K562 (cell line): Measurements from ENCODE around the gene HOXA13. TPM values are rescaled to one million over a fixed set of nuclear protein-coding genes. Genes with fewer than 3 reads are reported as not detected.

Source experiments
- ATAC-seq: fragments of 200-7000 bp; cut with Tn5 transposase; 3 replicates; pipeline ENCODE4 v1.9.1; 2020; ENCODE audit warnings: moderate library complexity
- BruUV-seq: library from RNA; stranded (reverse); fragments of 400-500 nt; replicated peaks from 2 replicates; lab custom pipeline; 2021; lab: Mats Ljungman, UMichigan
- CTCF ChIA-PET: fragments of 300-600 bp; formaldehyde crosslinking; extraction: SDS; loops from one replicate; lab custom pipeline; 2021; ENCODE audit warnings: low intra/inter-chr PET ratio; lab: Yijun Ruan, JAX
- POLR2A ChIA-PET: fragments of 300-600, 350-650 bp; sonication (Branson Sonifier 250); formaldehyde crosslinking; extraction: SDS; loops from one replicate; lab custom pipeline; 2021; ENCODE audit warnings: antibody characterized with exemption, inconsistent platforms; lab: Yijun Ruan, JAX
- DNase-seq, 4 experiments: peaks; one replicate each; pipeline versions ENCODE4 v3.0.0 to v3.0.0-alpha.2; 2011 to 2018; ENCODE audit warnings: low spot score in 3 of 4, mixed read lengths in 3 of 4; ENCODE audit errors: extremely low read depth in 1 of 4
- FAIRE-seq: peaks from 2 replicates; lab custom pipeline; 2011; peaks lifted over from hg19 to GRCh38; lab: Jason Lieb, UNC
- H2AFZ ChIP-seq: 2 replicates; pipeline ENCODE4 v1.6.0; 2011; ENCODE audit warnings: low read depth, low read length, control low read depth, inconsistent platforms
- H3K27ac ChIP-seq: fragments of 200-600 bp; 3 replicates; pipeline ENCODE4 v1.8.0; 2011; ENCODE audit warnings: low read depth, mild to moderate bottlenecking, control low read depth, inconsistent platforms, low read length, moderate library complexity, mixed read lengths; ENCODE audit errors: extremely low read depth
- H3K27me3 ChIP-seq, 2 experiments: fragments of 300-600 bp in 1 of 2; 2 replicates in 1 of 2; 3 replicates in 1 of 2; pipeline versions ENCODE4 v1.6.0 to v1.8.0; 2011; ENCODE audit warnings: inconsistent platforms in 2 of 2, low read length in 2 of 2, mild to moderate bottlenecking in 1 of 2, mixed read lengths in 1 of 2, moderate library complexity in 1 of 2; ENCODE audit not compliant: control insufficient read depth in 2 of 2, insufficient read depth in 2 of 2
- H3K36me3 ChIP-seq: fragments of 300-600 bp; 3 replicates; pipeline ENCODE4 v1.8.0; 2011; ENCODE audit warnings: mild to moderate bottlenecking, low read length, inconsistent platforms; ENCODE audit not compliant: control insufficient read depth, insufficient read depth
- H3K4me1 ChIP-seq, 2 experiments: fragments of 200-600 bp in 1 of 2; replicated peaks in 1 of 2; 2 replicates in 1 of 2; 3 replicates in 1 of 2; pipeline versions ENCODE4 v1.5.1 to v1.8.0; 2011; ENCODE audit warnings: inconsistent platforms in 2 of 2, low read length in 2 of 2, mild to moderate bottlenecking in 1 of 2, mixed read lengths in 1 of 2, moderate library complexity in 1 of 2; ENCODE audit not compliant: control insufficient read depth in 2 of 2, insufficient read depth in 2 of 2
- H3K4me2 ChIP-seq: 2 replicates; pipeline ENCODE4 v1.6.1; 2011; ENCODE audit warnings: low read length, control low read depth, inconsistent platforms, mixed read lengths; ENCODE audit not compliant: insufficient read depth
- H3K4me3 ChIP-seq: fragments of 200-600 bp; sonication (generic), shearing (Covaris generic); 2 replicates; pipeline ENCODE4 v1.5.1; 2016; ENCODE audit warnings: control low read depth, inconsistent platforms
- H3K79me2 ChIP-seq: fragments of 200-600 bp; 3 replicates; pipeline ENCODE4 v1.8.0; 2011; ENCODE audit warnings: low read length, inconsistent platforms; ENCODE audit not compliant: control insufficient read depth, insufficient read depth
- H3K9ac ChIP-seq, 2 experiments: 2 replicates each; pipeline versions ENCODE4 v1.6.0 to v1.6.1; 2011; ENCODE audit warnings: low read depth in 2 of 2, low read length in 2 of 2, control low read depth in 1 of 2, inconsistent platforms in 1 of 2, mild to moderate bottlenecking in 1 of 2, mixed read lengths in 1 of 2; ENCODE audit not compliant: insufficient read depth in 1 of 2
- H3K9me1 ChIP-seq: one replicate; pipeline ENCODE4 v1.6.0; 2011; ENCODE audit warnings: inconsistent platforms, mild to moderate bottlenecking, low read length, moderate library complexity; ENCODE audit not compliant: control insufficient read depth, insufficient read depth
- H3K9me3 ChIP-seq: replicated peaks from 2 replicates; pipeline ENCODE4 v1.5.1; 2011; ENCODE audit warnings: low read depth, low read length, inconsistent platforms; ENCODE audit not compliant: control insufficient read depth, insufficient read depth
- H4K20me1 ChIP-seq: replicated peaks from 2 replicates; pipeline ENCODE4 v1.6.1; 2011; ENCODE audit warnings: low read length, inconsistent platforms, mixed read lengths; ENCODE audit not compliant: control insufficient read depth, insufficient read depth
- CBX1 ChIP-seq: sonication (generic); IDR thresholded peaks from 2 replicates; pipeline ENCODE4 v1.6.1; 2016; ENCODE audit warnings: antibody characterized with exemption, low read depth, mild to moderate bottlenecking
- CBX5 ChIP-seq: IDR thresholded peaks from 2 replicates; pipeline ENCODE4 v1.6.1; 2014; ENCODE audit warnings: low read depth, borderline replicate concordance
- CEBPB ChIP-seq: fragments of 450-650 bp; IDR thresholded peaks from 2 replicates; pipeline ENCODE4 v1.6.1; 2016; ENCODE audit warnings: missing genetic modification characterization, missing compliant biosample characterization
- CREB1 ChIP-seq, 2 experiments: sonication (generic) in 1 of 2; formaldehyde crosslinking in 1 of 2; IDR thresholded peaks; 2 replicates each; pipeline versions ENCODE4 v1.6.1 to v1.8.0; 2012 to 2022; ENCODE audit warnings: inconsistent platforms in 1 of 2, mild to moderate bottlenecking in 1 of 2, missing genetic modification reagents in 1 of 2, moderate library complexity in 1 of 2
- FUS ChIP-seq: fragments of 200-400 bp; formaldehyde crosslinking; optimal IDR thresholded peaks from 2 replicates; pipeline ENCODE3; 2017; ENCODE audit warnings: low read depth, low read length
- HNRNPK ChIP-seq: fragments of 200-400 bp; formaldehyde crosslinking; IDR thresholded peaks from one replicate; pipeline ENCODE4 v1.6.1; 2018; ENCODE audit warnings: mild to moderate bottlenecking, low read depth, low read length; ENCODE audit not compliant: poor library complexity, severe bottlenecking
- HOMEZ ChIP-seq: fragments of 250-450 bp; sonication (Bioruptor Pico); IDR thresholded peaks from 2 replicates; pipeline ENCODE4 v1.4.0; 2020; ENCODE audit warnings: mild to moderate bottlenecking, moderate library complexity
- POLR3A ChIP-seq: IDR thresholded peaks from 2 replicates; pipeline ENCODE4 v1.6.1; 2011; ENCODE audit warnings: borderline replicate concordance, mild to moderate bottlenecking, moderate library complexity; ENCODE audit not compliant: insufficient read length, insufficient read depth; ENCODE audit errors: extremely low read depth
- RBM22 ChIP-seq: fragments of 200-400 bp; formaldehyde crosslinking; IDR thresholded peaks from 2 replicates; pipeline ENCODE4 v1.6.1; 2018; ENCODE audit warnings: low read length, low read depth; ENCODE audit not compliant: poor library complexity, severe bottlenecking
- ZMIZ1 ChIP-seq, 2 experiments: fragments of 150-350 bp in 1 of 2; IDR thresholded peaks; 2 replicates each; pipeline ENCODE4 v1.6.1; 2012 to 2016; ENCODE audit warnings: low read depth in 2 of 2, low read length in 2 of 2, mild to moderate bottlenecking in 1 of 2, moderate library complexity in 1 of 2
- ZNF184 ChIP-seq: sonication (generic); formaldehyde crosslinking; IDR thresholded peaks from 2 replicates; pipeline ENCODE4 v1.5.0; 2020; ENCODE audit warnings: missing genetic modification reagents
- ZNF253 ChIP-seq: fragments of 250-450 bp; sonication (Bioruptor Pico); conservative IDR thresholded peaks from 2 replicates; pipeline ENCODE4 v1.6.1; 2021; ENCODE audit warnings: mild to moderate bottlenecking
- ZNF57 ChIP-seq: fragments of 450-650 bp; formaldehyde crosslinking; IDR thresholded peaks from 2 replicates; pipeline ENCODE4 v1.4.0; 2020; ENCODE audit warnings: mild to moderate bottlenecking, moderate library complexity
- WGBS: fragments of 100-300 bp; shearing (Covaris generic); methylation state at CpG from one replicate; pipeline ENCODE4 v1.1.6; 2016; ENCODE audit warnings: low coverage, mixed read lengths; ENCODE audit not compliant: insufficient coverage; ENCODE audit errors: missing lambda C conversion rate; 5-methylcytosine and 5-hydroxymethylcytosine counted together
- in situ Hi-C: fragments of 300-500 bp; cut with MboI; formaldehyde crosslinking; loops from 4 replicates; pipeline ENCODE4 v1.15.0; 2018; ENCODE audit warnings: inconsistent platforms, mixed read lengths
- intact Hi-C: fragments of 100-400 bp; cut with micrococcal nuclease; formaldehyde crosslinking; loops from 2 replicates; pipeline ENCODE4 v1.14.2; 2022
- polyA plus RNA-seq, 8 experiments: library from polyadenylated mRNA; depleted of rRNA in 4 of 8; stranded (reverse) in 5 of 8; unstranded in 3 of 8; fragments of >200 nt; fragmentation: Nextera tagmentation in 2 of 8; fragmentation: Illumina TruSeq in 1 of 8; extraction: Ambion mirVana in 2 of 8; extraction: Trizol in 1 of 8; gene quantifications; 2 replicates each; pipeline versions ENCODE4 v1.2.1 to v1.2.3, GENCODE V29; 2011 to 2014; ENCODE audit warnings: inconsistent platforms in 1 of 8, missing spikeins in 1 of 8
- total RNA-seq, 7 experiments: library from RNA; depleted of rRNA in 6 of 7; stranded (reverse); fragments of >200 nt in 6 of 7; fragmentation: Illumina TruSeq in 2 of 7; extraction: Trizol in 2 of 7; gene quantifications; 2 replicates each; pipeline versions ENCODE4 v1.2.1 to v1.2.3, GENCODE V29; 2011 to 2021; ENCODE audit warnings: low replicate concordance in 1 of 7

The HOXA13 gene
- total and polyA plus RNA-seq, 9 of the 15 experiments (the other 6 are each of a cell fraction or from before 2014, with no cell fraction given), result not detected

GRCh38 chr7:27245798-27246691 lies 46.2 kb upstream of the HOXA13 start (continued):
- TF ChIP-seq ZMIZ1 (IDR thresholded peaks at IDR 0.05; ENCODE audit: low read depth in 2 of 2, low read length in 2 of 2) (no peak), HNRNPK (no peak), ZNF253 (no peak)

GRCh38 chr7:27245124-27245797 lies 45.4 kb upstream of the HOXA13 start:
- intact Hi-C loops, result no loop called here
- no peak overlapping the region for H2AFZ ChIP-seq
- no peak overlapping the region for H3K27ac ChIP-seq
- ATAC-seq (no peak; the same call in 2 of the 3 replicates), DNase-seq (no peak), FAIRE-seq (no peak)
- no peak overlapping the region; a peak in 1 of 4 replicates for H3K9ac ChIP-seq
- no peaks in the 10 kb centered on the region for H3K36me3 ChIP-seq
- ChIA-PET CTCF (no interaction called here), POLR2A (no interaction called here)
- no peak overlapping the region for H3K4me2 ChIP-seq
- no peaks in the 10 kb centered on the region for H3K79me2 ChIP-seq
- in situ Hi-C loops, result no loop called here
- no peak overlapping the region for H3K4me3 ChIP-seq
- BruUV-seq, result no TSS peak
- H3K4me1 ChIP-seq, result peaks cover 0 to 20% of the 10 kb centered on the region in 2 experiments; a peak in 2 of 5 replicates
- WGBS, result 23% methylated on average over 33 of the region's 37 CpGs
- no peaks in the 10 kb centered on the region for H3K9me3 ChIP-seq
- H3K27me3 ChIP-seq, result peaks cover 80 to 94% of the 10 kb centered on the region in 2 experiments
- H4K20me1 ChIP-seq, result peaks cover 9% of the 10 kb centered on the region
- peaks cover 2% of the 10 kb centered on the region for H3K9me1 ChIP-seq
- TF ChIP-seq HOMEZ (CRISPR knock-in tag) (no peak), POLR3A (no peak), CBX5 (no peak), CREB1 (IDR thresholded peaks at IDR 0.05) (no peak), CREB1 (CRISPR knock-in tag; IDR thresholded peaks at IDR 0.05) (no peak), ZNF57 (CRISPR knock-in tag) (no peak), CBX1 (no peak), CEBPB (tag) (no peak), ZNF184 (CRISPR knock-in tag) (no peak), RBM22 (no peak), FUS (no peak)
